Natural killer cell (primary cell): ENCODE data around the gene OSBPL10. TPM values are rescaled to one million over a fixed set of nuclear protein-coding genes. Genes with fewer than 3 reads are reported as not detected.

Source experiments
- ATAC-seq, 3 donors: fragments of 150-1000 bp in 2 of 3; fragments of 200-7000 bp in 1 of 3; cut with Tn5 transposase; 1 replicate in 1 of 3; 2 replicates in 2 of 3; pipeline ENCODE4 v1.10.0; 2021; ENCODE audit warnings: mild to moderate bottlenecking in 2 of 3, moderate library complexity in 2 of 3
- DNase-seq, 2 donors: peaks; one replicate each; pipeline versions ENCODE4 v3.0.0 to v3.0.0-alpha.2; 2013 to 2021; ENCODE audit warnings: mixed read lengths in 1 of 2
- H3K27ac ChIP-seq: one replicate; pipeline ENCODE4 v1.5.1; 2013; ENCODE audit warnings: mild to moderate bottlenecking, low read length
- H3K27me3 ChIP-seq: one replicate; pipeline ENCODE4 v1.6.1; 2013; ENCODE audit warnings: low read length; ENCODE audit not compliant: control insufficient read depth, insufficient read depth
- H3K36me3 ChIP-seq: one replicate; pipeline ENCODE4 v1.6.1; 2013; ENCODE audit warnings: low read length; ENCODE audit not compliant: control insufficient read depth, insufficient read depth
- H3K4me1 ChIP-seq: one replicate; pipeline ENCODE4 v1.6.1; 2013; ENCODE audit warnings: low read length; ENCODE audit not compliant: control insufficient read depth, insufficient read depth
- H3K4me3 ChIP-seq: one replicate; pipeline ENCODE4 v1.5.1; 2013; ENCODE audit warnings: low read length
- H3K9me3 ChIP-seq: one replicate; pipeline ENCODE4 v1.6.1; 2013; ENCODE audit warnings: low read length; ENCODE audit not compliant: control insufficient read depth, insufficient read depth
- H3K27ac Mint-ChIP-seq, 2 donors: one replicate each; pipeline ENCODE4 v1.8.0; 2022; ENCODE audit warnings: mild to moderate bottlenecking in 2 of 2, mixed read lengths in 2 of 2, moderate library complexity in 1 of 2
- H3K27me3 Mint-ChIP-seq, 2 donors: one replicate each; pipeline ENCODE4 v1.8.0; 2022; ENCODE audit warnings: low read depth in 2 of 2, mixed read lengths in 2 of 2
- H3K36me3 Mint-ChIP-seq: one replicate; pipeline ENCODE4 v1.8.0; 2022; ENCODE audit warnings: mixed read lengths
- H3K4me1 Mint-ChIP-seq, 2 donors: one replicate each; pipeline ENCODE4 v1.8.0; 2022; ENCODE audit warnings: mixed read lengths in 2 of 2
- H3K4me3 Mint-ChIP-seq: one replicate; pipeline ENCODE4 v1.8.0; 2022; ENCODE audit warnings: mild to moderate bottlenecking, moderate library complexity, mixed read lengths
- H3K9me3 Mint-ChIP-seq, 2 donors: one replicate each; pipeline ENCODE4 v1.8.0; 2022; ENCODE audit warnings: mixed read lengths in 2 of 2
- WGBS: methylation state at CpG from one replicate; pipeline ENCODE4 v1.1.7; 2013; ENCODE audit warnings: missing lambda C conversion rate; ENCODE audit not compliant: insufficient coverage; 5-methylcytosine and 5-hydroxymethylcytosine counted together
- intact Hi-C: fragments of 100-400 bp; cut with micrococcal nuclease; formaldehyde crosslinking; loops from one replicate; pipeline ENCODE4 v1.14.2; 2022
- total RNA-seq, 4 donors: library from RNA; stranded (reverse); fragments of 120-200 nt in 1 of 4; gene quantifications; one replicate each; pipeline versions ENCODE4 v1.2.3 to v1.2.4, GENCODE V29; 2013 to 2022
- TF ChIP-seq, protein P1 (sequence below): fragments of 200-600 bp; IDR thresholded peaks from one replicate; pipeline ENCODE4 v1.8.0; 2022; ENCODE audit warnings: antibody characterized with exemption

The OSBPL10 gene
- total RNA-seq, 3 donors from 2014 or later (not counting 1 experiment from before 2014, with no cell fraction given) = 1.00 to 3.6 (median 1.6) TPM

DNA sequence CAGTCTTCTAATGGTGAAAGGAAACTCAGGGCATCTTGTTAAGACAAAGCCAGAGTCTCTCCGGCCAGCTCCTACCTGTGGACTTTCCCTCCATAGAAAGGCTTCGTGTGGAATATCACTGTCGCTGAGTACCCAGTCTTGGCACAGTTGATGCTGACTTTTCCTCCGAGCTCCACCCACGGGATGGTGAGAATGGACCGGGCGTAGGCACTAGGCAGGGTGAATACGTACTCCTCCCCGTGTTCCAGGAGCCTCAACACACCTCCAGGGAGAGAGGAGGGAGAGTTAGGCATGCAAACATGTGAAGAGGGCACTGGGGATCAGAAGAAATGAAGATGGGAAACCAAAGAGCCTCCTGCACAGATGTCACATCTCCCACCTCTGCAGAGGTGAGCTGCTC is 310.3 kb downstream of the OSBPL10 start:
- TF ChIP-seq, protein P1, sequence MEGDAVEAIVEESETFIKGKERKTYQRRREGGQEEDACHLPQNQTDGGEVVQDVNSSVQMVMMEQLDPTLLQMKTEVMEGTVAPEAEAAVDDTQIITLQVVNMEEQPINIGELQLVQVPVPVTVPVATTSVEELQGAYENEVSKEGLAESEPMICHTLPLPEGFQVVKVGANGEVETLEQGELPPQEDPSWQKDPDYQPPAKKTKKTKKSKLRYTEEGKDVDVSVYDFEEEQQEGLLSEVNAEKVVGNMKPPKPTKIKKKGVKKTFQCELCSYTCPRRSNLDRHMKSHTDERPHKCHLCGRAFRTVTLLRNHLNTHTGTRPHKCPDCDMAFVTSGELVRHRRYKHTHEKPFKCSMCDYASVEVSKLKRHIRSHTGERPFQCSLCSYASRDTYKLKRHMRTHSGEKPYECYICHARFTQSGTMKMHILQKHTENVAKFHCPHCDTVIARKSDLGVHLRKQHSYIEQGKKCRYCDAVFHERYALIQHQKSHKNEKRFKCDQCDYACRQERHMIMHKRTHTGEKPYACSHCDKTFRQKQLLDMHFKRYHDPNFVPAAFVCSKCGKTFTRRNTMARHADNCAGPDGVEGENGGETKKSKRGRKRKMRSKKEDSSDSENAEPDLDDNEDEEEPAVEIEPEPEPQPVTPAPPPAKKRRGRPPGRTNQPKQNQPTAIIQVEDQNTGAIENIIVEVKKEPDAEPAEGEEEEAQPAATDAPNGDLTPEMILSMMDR = no peak
- Mint-ChIP-seq H3K27ac (no peak overlapping the region), H3K27me3 (no peaks in the 10 kb centered on the region), H3K4me3 (no peak overlapping the region), H3K4me1 (no peaks in the 10 kb centered on the region), H3K36me3 (no peaks in the 10 kb centered on the region), H3K9me3 (no peaks in the 10 kb centered on the region)
- Histone ChIP-seq H3K4me3 (no peak overlapping the region), H3K36me3 (no peaks in the 10 kb centered on the region), H3K27me3 (no peaks in the 10 kb centered on the region), H3K9me3 (no peaks in the 10 kb centered on the region), H3K4me1 (no peaks in the 10 kb centered on the region), H3K27ac (no peak overlapping the region)
- 95% methylated on average over 9 of the region's 9 CpGs for WGBS
- intact Hi-C loops = no loop called here
- ATAC-seq (no peak), DNase-seq (no peak)

DNA sequence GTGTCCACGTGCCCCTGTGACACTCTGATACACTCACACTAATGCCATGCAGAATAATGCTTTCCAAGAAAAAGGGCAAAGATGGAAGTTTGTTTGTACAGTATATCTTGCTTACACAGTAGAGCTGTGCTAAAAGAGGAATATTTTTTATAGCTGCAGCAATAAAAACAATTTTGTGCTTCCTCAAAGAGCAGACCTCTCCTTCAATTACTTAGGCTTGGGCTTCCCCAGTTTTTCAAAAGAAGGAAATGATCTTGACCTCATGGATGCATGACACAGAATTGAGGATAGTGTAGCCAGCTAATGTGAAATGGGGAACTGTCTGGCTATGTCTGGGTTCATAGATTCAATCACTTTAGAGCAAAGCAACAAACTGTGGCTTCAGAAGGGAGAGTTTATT is 310.9 kb downstream of the OSBPL10 start:
- Mint-ChIP-seq H3K27ac (no peak overlapping the region), H3K9me3 (no peaks in the 10 kb centered on the region), H3K4me1 (no peaks in the 10 kb centered on the region), H3K36me3 (no peaks in the 10 kb centered on the region), H3K4me3 (no peak overlapping the region), H3K27me3 (no peaks in the 10 kb centered on the region)
- H3K27me3 ChIP-seq = no peaks in the 10 kb centered on the region
- ATAC-seq (no peak), DNase-seq (no peak)
- no peak overlapping the region for H3K4me3 ChIP-seq
- intact Hi-C loops = no loop called here
- H3K36me3 ChIP-seq = no peaks in the 10 kb centered on the region
- no peaks in the 10 kb centered on the region for H3K9me3 ChIP-seq
- WGBS = 86% methylated on average over 1 of the region's 1 CpG
- H3K27ac ChIP-seq = no peak overlapping the region
- H3K4me1 ChIP-seq = no peaks in the 10 kb centered on the region
- TF ChIP-seq, protein P1 = no peak

DNA sequence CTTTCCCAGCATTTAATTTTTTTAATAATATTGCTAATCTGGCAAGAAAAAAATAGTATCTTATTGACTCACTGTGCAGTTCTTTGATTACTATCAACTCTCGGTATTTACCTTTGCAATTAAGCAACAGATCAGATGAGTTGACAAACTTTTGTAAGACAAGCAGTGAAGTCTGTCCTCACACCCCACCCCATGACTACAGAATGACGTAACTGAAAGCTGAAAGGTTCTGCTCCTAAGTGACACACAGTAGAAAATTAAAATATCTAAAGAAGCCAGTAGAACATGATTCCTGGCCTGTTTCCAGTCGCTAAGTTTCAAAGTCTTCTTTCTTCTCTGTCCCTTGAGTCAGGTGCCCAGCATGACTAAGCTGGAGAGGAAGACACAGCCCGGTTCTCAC is 312.8 kb downstream of the OSBPL10 start:
- intact Hi-C loops = no loop called here
- H3K4me3 ChIP-seq = no peak overlapping the region
- no peaks in the 10 kb centered on the region for H3K4me1 ChIP-seq
- no peaks in the 10 kb centered on the region for H3K36me3 ChIP-seq
- Mint-ChIP-seq H3K36me3 (no peaks in the 10 kb centered on the region), H3K9me3 (no peaks in the 10 kb centered on the region), H3K4me3 (no peak overlapping the region), H3K27me3 (no peaks in the 10 kb centered on the region), H3K27ac (no peak overlapping the region), H3K4me1 (no peaks in the 10 kb centered on the region)
- 94% methylated on average over 4 of the region's 4 CpGs for WGBS
- no peak overlapping the region for H3K27ac ChIP-seq
- DNase-seq = no peak
- no peak for ATAC-seq
- TF ChIP-seq, protein P1 = no peak
- no peaks in the 10 kb centered on the region for H3K9me3 ChIP-seq
- H3K27me3 ChIP-seq = no peaks in the 10 kb centered on the region

DNA sequence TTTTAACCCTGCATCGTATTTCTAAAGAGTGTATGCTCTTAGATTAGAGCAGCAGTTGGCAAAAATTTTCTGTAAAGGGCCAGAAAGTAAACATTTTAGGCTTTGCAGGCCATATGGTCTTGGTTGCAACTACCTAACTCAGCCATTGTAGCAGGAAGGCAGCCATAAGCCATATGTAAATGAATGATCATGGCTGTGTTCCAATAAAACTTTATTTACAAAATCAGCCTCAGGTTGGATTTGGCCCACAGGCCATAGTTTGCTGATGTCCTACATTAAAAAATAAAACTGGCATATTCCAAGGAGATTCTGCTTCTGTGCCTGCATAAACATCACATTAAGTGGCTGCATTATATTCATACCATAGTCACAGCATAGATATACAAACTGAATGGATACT is 313.5 kb downstream of the OSBPL10 start:
- H3K36me3 Mint-ChIP-seq = no peaks in the 10 kb centered on the region
- no peaks in the 10 kb centered on the region for H3K9me3 Mint-ChIP-seq
- H3K4me1 Mint-ChIP-seq = no peaks in the 10 kb centered on the region
- WGBS = 75% methylated on average over 1 of the region's 1 CpG
- H3K27ac Mint-ChIP-seq = no peak overlapping the region
- intact Hi-C loops = no loop called here
- H3K4me3 ChIP-seq = no peak overlapping the region
- no peaks in the 10 kb centered on the region for H3K27me3 Mint-ChIP-seq
- H3K36me3 ChIP-seq = no peaks in the 10 kb centered on the region
- H3K9me3 ChIP-seq = no peaks in the 10 kb centered on the region
- no peak overlapping the region for H3K4me3 Mint-ChIP-seq
- no peaks in the 10 kb centered on the region for H3K4me1 ChIP-seq
- ATAC-seq (no peak), DNase-seq (no peak)
- H3K27me3 ChIP-seq = no peaks in the 10 kb centered on the region
- TF ChIP-seq, protein P1 = no peak
- no peak overlapping the region for H3K27ac ChIP-seq
